Measurements from ENCODE around the gene BABAM2. TPM values are rescaled to one million over a fixed set of nuclear protein-coding genes. Genes with fewer than 3 reads are reported as not detected.

Gene BABAM2
- total RNA-seq, 2 experiments from 2014 or later, result 45.2 to 53.2 TPM

- no peaks in the 10 kb centered on the region for H3K4me1 Mint-ChIP-seq
- DNase-seq, result no peak
- H3K36me3 Mint-ChIP-seq, result peaks cover 11% of the 10 kb centered on the region
- no peak overlapping the region for H3K27ac Mint-ChIP-seq
- H3K9me3 Mint-ChIP-seq, result no peaks in the 10 kb centered on the region
- H3K4me3 Mint-ChIP-seq, result no peak overlapping the region
- H3K27me3 Mint-ChIP-seq, result no peaks in the 10 kb centered on the region
These were observed 309.6 kb downstream of the BABAM2 start for GRCh38 chr2:28199995-28200679.

GRCh38 chr2:28201671-28202180 lies 311.2 kb downstream of the BABAM2 start:
- no peak for DNase-seq
- Mint-ChIP-seq H3K9me3 (no peaks in the 10 kb centered on the region), H3K27ac (no peak overlapping the region), H3K36me3 (peaks cover 11% of the 10 kb centered on the region), H3K4me3 (no peak overlapping the region), H3K4me1 (no peaks in the 10 kb centered on the region), H3K27me3 (no peaks in the 10 kb centered on the region)

GRCh38 chr2:28202719-28203118 lies 312.2 kb downstream of the BABAM2 start:
- Mint-ChIP-seq H3K4me1 (no peaks in the 10 kb centered on the region), H3K4me3 (no peak overlapping the region), H3K27me3 (no peaks in the 10 kb centered on the region), H3K9me3 (no peaks in the 10 kb centered on the region), H3K36me3 (peaks cover 11% of the 10 kb centered on the region), H3K27ac (no peak overlapping the region)
- no peak for DNase-seq

GRCh38 chr2:28206762-28207161 lies 316.2 kb downstream of the BABAM2 start:
- peaks cover 5% of the 10 kb centered on the region for H3K36me3 Mint-ChIP-seq

GRCh38 chr2:28209261-28209691 lies 318.7 kb downstream of the BABAM2 start:
- Mint-ChIP-seq H3K27ac (no peak overlapping the region), H3K27me3 (no peaks in the 10 kb centered on the region), H3K4me1 (no peaks in the 10 kb centered on the region), H3K36me3 (peaks cover 1% of the 10 kb centered on the region), H3K9me3 (no peaks in the 10 kb centered on the region), H3K4me3 (no peak overlapping the region)
- no peak for DNase-seq

More at GRCh38 chr2:28206762-28207161, 316.2 kb downstream of the BABAM2 start:
- Mint-ChIP-seq H3K4me1 (no peaks in the 10 kb centered on the region), H3K4me3 (no peak overlapping the region), H3K9me3 (no peaks in the 10 kb centered on the region), H3K27ac (no peak overlapping the region), H3K27me3 (no peaks in the 10 kb centered on the region)
- no peak for DNase-seq

- H3K9me3 Mint-ChIP-seq, result no peaks in the 10 kb centered on the region
- no peak overlapping the region for H3K27ac Mint-ChIP-seq
- no peak overlapping the region for H3K4me3 Mint-ChIP-seq
- H3K4me1 Mint-ChIP-seq, result no peaks in the 10 kb centered on the region
- no peaks in the 10 kb centered on the region for H3K27me3 Mint-ChIP-seq
- no peaks in the 10 kb centered on the region for H3K36me3 Mint-ChIP-seq
- no peak for DNase-seq
These were observed 319.3 kb downstream of the BABAM2 start for GRCh38 chr2:28209864-28210263.

GRCh38 chr2:28210535-28210934 lies 320.0 kb downstream of the BABAM2 start:
- no peak for DNase-seq
- no peaks in the 10 kb centered on the region for H3K27me3 Mint-ChIP-seq
- H3K4me1 Mint-ChIP-seq, result no peaks in the 10 kb centered on the region
- H3K9me3 Mint-ChIP-seq, result no peaks in the 10 kb centered on the region
- no peak overlapping the region for H3K4me3 Mint-ChIP-seq
- no peaks in the 10 kb centered on the region for H3K36me3 Mint-ChIP-seq
- no peak overlapping the region for H3K27ac Mint-ChIP-seq

GRCh38 chr2:28216331-28216730 lies 325.8 kb downstream of the BABAM2 start:
- peaks cover 4% of the 10 kb centered on the region for H3K4me1 Mint-ChIP-seq
- H3K9me3 Mint-ChIP-seq, result no peaks in the 10 kb centered on the region
- no peaks in the 10 kb centered on the region for H3K27me3 Mint-ChIP-seq
- DNase-seq, result no peak
- H3K36me3 Mint-ChIP-seq, result no peaks in the 10 kb centered on the region
- H3K4me3 Mint-ChIP-seq, result no peak overlapping the region
- H3K27ac Mint-ChIP-seq, result no peak overlapping the region

- H3K27me3 Mint-ChIP-seq, result no peaks in the 10 kb centered on the region
- H3K9me3 Mint-ChIP-seq, result no peaks in the 10 kb centered on the region
- no peak overlapping the region for H3K27ac Mint-ChIP-seq
- H3K36me3 Mint-ChIP-seq, result no peaks in the 10 kb centered on the region
- H3K4me1 Mint-ChIP-seq, result peaks cover 4% of the 10 kb centered on the region
- H3K4me3 Mint-ChIP-seq, result no peak overlapping the region
- DNase-seq, result no peak
These were observed 326.7 kb downstream of the BABAM2 start for GRCh38 chr2:28217042-28217740.

GRCh38 chr2:28219138-28219537 lies 328.6 kb downstream of the BABAM2 start:
- H3K4me3 Mint-ChIP-seq, result no peak overlapping the region
- H3K9me3 Mint-ChIP-seq, result no peaks in the 10 kb centered on the region
- no peaks in the 10 kb centered on the region for H3K36me3 Mint-ChIP-seq
- no peak for DNase-seq
- peaks cover 4% of the 10 kb centered on the region for H3K4me1 Mint-ChIP-seq
- H3K27me3 Mint-ChIP-seq, result no peaks in the 10 kb centered on the region
- no peak overlapping the region for H3K27ac Mint-ChIP-seq

GRCh38 chr2:28219758-28220368 lies 329.3 kb downstream of the BABAM2 start:
- Mint-ChIP-seq H3K27ac (no peak overlapping the region), H3K4me1 (peaks cover 4% of the 10 kb centered on the region), H3K27me3 (no peaks in the 10 kb centered on the region), H3K36me3 (no peaks in the 10 kb centered on the region), H3K4me3 (no peak overlapping the region), H3K9me3 (no peaks in the 10 kb centered on the region)
- no peak for DNase-seq

- Mint-ChIP-seq H3K36me3 (no peaks in the 10 kb centered on the region), H3K27me3 (no peaks in the 10 kb centered on the region), H3K4me1 (peaks cover 7% of the 10 kb centered on the region), H3K9me3 (no peaks in the 10 kb centered on the region), H3K27ac (no peak overlapping the region), H3K4me3 (no peak overlapping the region)
- no peak for DNase-seq
These were observed 334.3 kb downstream of the BABAM2 start for GRCh38 chr2:28224648-28225472.

GRCh38 chr2:28225473-28226080 lies 335.0 kb downstream of the BABAM2 start:
- no peak for DNase-seq
- Mint-ChIP-seq H3K4me1 (peaks cover 6% of the 10 kb centered on the region), H3K9me3 (no peaks in the 10 kb centered on the region), H3K27me3 (no peaks in the 10 kb centered on the region), H3K36me3 (no peaks in the 10 kb centered on the region), H3K27ac (no peak overlapping the region), H3K4me3 (no peak overlapping the region)

GRCh38 chr2:28226558-28226957 lies 336.0 kb downstream of the BABAM2 start:
- H3K27ac Mint-ChIP-seq, result no peak overlapping the region
- no peaks in the 10 kb centered on the region for H3K27me3 Mint-ChIP-seq
- H3K4me3 Mint-ChIP-seq, result no peak overlapping the region
- DNase-seq, result no peak
- H3K4me1 Mint-ChIP-seq, result peaks cover 6% of the 10 kb centered on the region
- H3K9me3 Mint-ChIP-seq, result no peaks in the 10 kb centered on the region
- no peaks in the 10 kb centered on the region for H3K36me3 Mint-ChIP-seq

Measured in activated naive CD8-positive, alpha-beta T cell treated with anti-CD3 and anti-CD28 coated beads for 36 hours (primary cell).